ENCODE results near the gene MSANTD2. TPM values are rescaled to one million over a fixed set of nuclear protein-coding genes. Genes with fewer than 3 reads are reported as not detected.
A peak's percentile ranks its signal among the peaks of the same experiment; 100 is the strongest.

Gene MSANTD2
- total and polyA plus RNA-seq, 9 of the 15 experiments (the other 6 are each of a cell fraction or from before 2014, with no cell fraction given), result 1.3 to 9.9 (median 5.3) TPM

GRCh38 chr11:124793466-124794278, 6.5 kb downstream of the MSANTD2 start:
- Histone ChIP-seq H3K9ac (ENCODE audit: insufficient read depth in 1 of 2, low read depth in 2 of 2, low read length in 2 of 2) (no peak overlapping the region), H3K79me2 (ENCODE audit: control insufficient read depth, insufficient read depth, low read length) (peaks cover 20% of the 10 kb centered on the region), H3K9me1 (ENCODE audit: control insufficient read depth, insufficient read depth, low read length) (no peaks in the 10 kb centered on the region), H2AFZ (ENCODE audit: low read depth, low read length) (no peak overlapping the region), H3K4me2 (ENCODE audit: insufficient read depth, low read length) (no peak overlapping the region), H3K4me1 (replicated peaks in 1 of 2; ENCODE audit: control insufficient read depth in 2 of 2, insufficient read depth in 2 of 2, low read length in 2 of 2) (0 out of 5 replicates have a peak, but pooled peaks cover 0 to 3% of the 10 kb centered on the region in 2 experiments), H3K4me3 (no peak overlapping the region), H4K20me1 (replicated peaks; ENCODE audit: control insufficient read depth, insufficient read depth, low read length) (no peaks in the 10 kb centered on the region), H3K27ac (ENCODE audit: extremely low read depth, low read depth, low read length) (no peak overlapping the region), H3K27me3 (ENCODE audit: control insufficient read depth in 2 of 2, insufficient read depth in 2 of 2, low read length in 2 of 2) (no peaks in the 10 kb centered on the region), H3K36me3 (ENCODE audit: control insufficient read depth, insufficient read depth, low read length) (no peaks in the 10 kb centered on the region; the same call in 2 of the 3 replicates), H3K9me3 (replicated peaks; ENCODE audit: control insufficient read depth, insufficient read depth, low read depth, low read length) (no peaks in the 10 kb centered on the region)
- ATAC-seq, result peak; percentile 93
- peak; percentile 83 for FAIRE-seq
- ChIA-PET CTCF (ENCODE audit: low intra/inter-chr PET ratio) (interaction anchor here (1.1 to 1.8 kb wide), 6 partner anchors 31 to 724 kb away, joined by 3 to 10 read pairs (median 6); partner anchors contain the start of gene ESAM), POLR2A (interaction anchor here (0.9 to 1.5 kb wide), 5 partner anchors 9 to 30 kb away, joined by 3 to 4 read pairs (median 3); no protein-coding TSS in a partner anchor)
- intact Hi-C loops (cut with micrococcal nuclease) (loop anchor here (1.0 to 2.0 kb wide), 3 partner anchors 30 to 149 kb away; no protein-coding TSS in a partner anchor), in situ Hi-C loops (cut with MboI) (no loop called here)
- peak; percentile 31 to 76 (median 48) for DNase-seq (ENCODE audit: extremely low read depth in 1 of 4, low spot score in 3 of 4)
- 87% methylated on average over 2 of the region's 2 CpGs for WGBS (ENCODE audit: insufficient coverage, low coverage, missing lambda C conversion rate)
- BruUV-seq (replicated peaks), result no TSS peak
- no peak for TF ChIP-seq ZBTB17 (CRISPR knock-in tag; IDR thresholded peaks at IDR 0.05)
- no peak for TF ChIP-seq NRF1 (conservative IDR thresholded peaks at IDR 0.05 in 1 of 2, IDR thresholded peaks at IDR 0.05 in 1 of 2)
- TF ChIP-seq ZFP30 (CRISPR knock-in tag; IDR thresholded peaks at IDR 0.05; ENCODE audit: borderline replicate concordance), result no peak
- TF ChIP-seq SMARCA5 (IDR thresholded peaks at IDR 0.05), result no peak
- no peak for TF ChIP-seq NFE2L1 (tag; IDR thresholded peaks at IDR 0.05; ENCODE audit: borderline replicate concordance, low read depth)
- no peak for TF ChIP-seq NBN (IDR thresholded peaks at IDR 0.05; ENCODE audit: low read depth)
- TF ChIP-seq THRA (IDR thresholded peaks at IDR 0.05), result no peak
- TF ChIP-seq NFE2 (IDR thresholded peaks at IDR 0.05; ENCODE audit: low read depth), result no peak
- TF ChIP-seq FOXP4 (CRISPR knock-in tag; IDR thresholded peaks at IDR 0.05; ENCODE audit: borderline replicate concordance), result no peak
- TF ChIP-seq PTRF (tag; IDR thresholded peaks at IDR 0.05), result no peak
- TF ChIP-seq KLF6 (CRISPR knock-in tag; IDR thresholded peaks at IDR 0.05; ENCODE audit: borderline replicate concordance), result no peak
- TF ChIP-seq, protein P1, sequence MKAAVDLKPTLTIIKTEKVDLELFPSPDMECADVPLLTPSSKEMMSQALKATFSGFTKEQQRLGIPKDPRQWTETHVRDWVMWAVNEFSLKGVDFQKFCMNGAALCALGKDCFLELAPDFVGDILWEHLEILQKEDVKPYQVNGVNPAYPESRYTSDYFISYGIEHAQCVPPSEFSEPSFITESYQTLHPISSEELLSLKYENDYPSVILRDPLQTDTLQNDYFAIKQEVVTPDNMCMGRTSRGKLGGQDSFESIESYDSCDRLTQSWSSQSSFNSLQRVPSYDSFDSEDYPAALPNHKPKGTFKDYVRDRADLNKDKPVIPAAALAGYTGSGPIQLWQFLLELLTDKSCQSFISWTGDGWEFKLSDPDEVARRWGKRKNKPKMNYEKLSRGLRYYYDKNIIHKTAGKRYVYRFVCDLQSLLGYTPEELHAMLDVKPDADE (conservative IDR thresholded peaks at IDR 0.05; ENCODE audit: control insufficient read depth, low read depth, low read length), result no peak
- 0 out of 2 replicates have a peak, but pooled peaks have one; percentile 27 for TF ChIP-seq EGR1 (conservative IDR thresholded peaks at IDR 0.05)
- no peak for TF ChIP-seq HMG20B (CRISPR knock-in tag; IDR thresholded peaks at IDR 0.05)
- no peak for TF ChIP-seq CSDE1 (IDR thresholded peaks at IDR 0.05)
- no peak for TF ChIP-seq MCM2 (IDR thresholded peaks at IDR 0.05; ENCODE audit: low read depth)
- TF ChIP-seq SMARCC2 (IDR thresholded peaks at IDR 0.05; ENCODE audit: low read depth), result no peak
- no peak for TF ChIP-seq CC2D1A (IDR thresholded peaks at IDR 0.05)
